ENCODE data around the gene TUT4. TPM values are rescaled to one million over a fixed set of nuclear protein-coding genes. Genes with fewer than 3 reads are reported as not detected.
A peak's percentile ranks its signal among the peaks of the same experiment; 100 is the strongest.

TUT4 gene
- total RNA-seq, 5 donors from 2014 or later (not counting 1 experiment from before 2014, with no cell fraction given): 109 to 143 (median 129) TPM

DNA sequence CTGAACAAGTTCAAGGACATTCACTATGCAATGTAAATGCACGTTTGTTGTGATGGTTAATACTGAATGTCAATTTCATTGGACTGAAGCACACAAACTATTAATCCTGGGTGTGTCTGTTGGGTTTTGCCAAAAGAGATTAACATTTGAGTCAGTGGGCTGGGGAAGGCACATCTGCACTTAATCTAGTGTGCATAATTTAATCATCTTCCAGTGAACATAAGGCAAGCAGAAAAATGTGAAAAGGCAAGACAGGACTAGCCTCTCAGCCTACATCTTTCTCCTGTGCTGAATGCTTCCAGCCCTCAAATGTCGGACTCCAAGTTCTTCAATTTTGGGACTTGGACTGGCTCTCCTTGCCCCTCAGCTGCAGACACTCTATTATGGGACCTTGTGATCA lies 108.4 kb downstream of the TUT4 start:
- Mint-ChIP-seq H3K4me3 (no peak overlapping the region), H3K27me3 (no peaks in the 10 kb centered on the region), H3K9me3 (no peaks in the 10 kb centered on the region), H3K27ac (no peak overlapping the region), H3K4me1 (no peaks in the 10 kb centered on the region), H3K36me3 (peaks cover 40% of the 10 kb centered on the region)
- no peak overlapping the region for H3K27ac ChIP-seq (ENCODE audit: low read length)
- H3K4me3 ChIP-seq (ENCODE audit: control insufficient read depth in 1 of 2, extremely low read depth in 1 of 2, low read length in 1 of 2): no peak overlapping the region
- POLR2A ChIA-PET: no interaction called here
- no peaks in the 10 kb centered on the region for H3K9me3 ChIP-seq
- no peaks in the 10 kb centered on the region for H3K27me3 ChIP-seq (replicated peaks in 1 of 2; ENCODE audit: control insufficient read depth in 2 of 2, extremely low read depth in 1 of 2, insufficient read depth in 2 of 2, low read length in 1 of 2)
- WGBS (ENCODE audit: insufficient coverage): no CpG with 5 or more reads among the region's 2 CpGs
- CTCF ChIA-PET: interaction anchor here in 1 of 2 donors (0.6 kb wide), 1 partner anchor 176 kb away, joined by 3 read pairs; no protein-coding TSS in a partner anchor
- DNase-seq (no peak), ATAC-seq (replicated peaks in 1 of 4) (no peak)
- H3K4me1 ChIP-seq (ENCODE audit: control insufficient read depth in 1 of 2, extremely low read depth in 1 of 2, insufficient read depth in 2 of 2, low read length in 2 of 2): no peaks in the 10 kb centered on the region
- H3K36me3 ChIP-seq (ENCODE audit: control insufficient read depth in 2 of 2, extremely low read depth in 1 of 2, insufficient read depth in 1 of 2, low read length in 1 of 2): peaks cover 0 to 54% of the 10 kb centered on the region in 2 donors

DNA sequence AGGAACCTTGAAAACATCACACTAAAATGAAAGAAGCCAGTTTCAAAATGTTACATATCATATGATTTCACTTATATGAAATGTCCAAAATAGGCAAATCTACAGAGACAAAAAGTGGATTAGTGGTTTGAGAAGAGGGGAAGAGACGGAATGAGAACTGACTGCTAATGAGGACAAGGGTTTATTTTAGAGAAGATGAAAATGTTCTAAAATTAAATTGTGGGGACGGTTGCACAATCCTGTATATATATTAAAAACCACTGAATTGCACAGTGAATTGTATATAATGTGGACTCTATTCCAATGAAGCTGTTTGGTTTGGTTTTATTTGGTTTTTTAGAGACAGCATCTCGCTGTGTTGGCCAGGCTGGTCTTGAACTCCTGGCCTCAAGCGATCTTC lies 112.9 kb downstream of the TUT4 start:
- H3K9me3 ChIP-seq: no peaks in the 10 kb centered on the region
- H3K4me1 ChIP-seq (ENCODE audit: control insufficient read depth in 1 of 2, extremely low read depth in 1 of 2, insufficient read depth in 2 of 2, low read length in 2 of 2): no peaks in the 10 kb centered on the region
- no peak overlapping the region for H3K27ac ChIP-seq (ENCODE audit: low read length)
- no peak for DNase-seq
- H3K27me3 ChIP-seq (replicated peaks in 1 of 2; ENCODE audit: control insufficient read depth in 2 of 2, extremely low read depth in 1 of 2, insufficient read depth in 2 of 2, low read length in 1 of 2): no peaks in the 10 kb centered on the region
- ChIA-PET CTCF (no interaction called here), POLR2A (no interaction called here)
- peaks cover 7 to 66% of the 10 kb centered on the region in 2 donors for H3K36me3 ChIP-seq (ENCODE audit: control insufficient read depth in 2 of 2, extremely low read depth in 1 of 2, insufficient read depth in 1 of 2, low read length in 1 of 2)
- H3K36me3 Mint-ChIP-seq: peaks cover 55% of the 10 kb centered on the region
- H3K4me1 Mint-ChIP-seq: no peaks in the 10 kb centered on the region
- WGBS (ENCODE audit: insufficient coverage): no CpG with 5 or more reads among the region's 4 CpGs
- H3K9me3 Mint-ChIP-seq: no peaks in the 10 kb centered on the region
- H3K27me3 Mint-ChIP-seq: no peaks in the 10 kb centered on the region
- ATAC-seq (replicated peaks in 1 of 4): no peak
- H3K27ac Mint-ChIP-seq: peak overlapping the region in 1 of 2 donors; percentile 67
- no peak overlapping the region for H3K4me3 Mint-ChIP-seq
- no peak overlapping the region for H3K4me3 ChIP-seq (ENCODE audit: control insufficient read depth in 1 of 2, extremely low read depth in 1 of 2, low read length in 1 of 2)

DNA sequence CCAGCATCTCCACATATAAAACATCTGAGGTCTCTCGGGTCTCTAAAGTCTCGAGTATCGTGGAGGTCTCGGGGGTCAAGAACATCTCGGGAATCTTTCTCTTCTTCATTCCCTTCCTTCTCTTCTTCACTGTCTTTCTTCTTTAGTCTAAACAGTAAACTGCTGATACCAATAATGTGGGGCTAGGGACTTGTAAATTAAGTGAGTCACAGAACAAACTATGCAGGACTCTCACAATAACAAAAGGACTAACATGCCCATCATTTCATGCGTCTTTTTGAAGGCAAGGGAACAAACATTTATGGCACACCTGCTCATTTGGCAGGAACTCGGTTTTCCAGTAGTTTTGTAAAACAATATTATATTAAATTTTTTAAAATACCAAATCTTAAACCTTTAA lies 116.1 kb downstream of the TUT4 start:
- no peaks in the 10 kb centered on the region for H3K9me3 Mint-ChIP-seq
- no peaks in the 10 kb centered on the region for H3K27me3 Mint-ChIP-seq
- ChIA-PET POLR2A (no interaction called here), CTCF (no interaction called here)
- Histone ChIP-seq H3K4me3 (ENCODE audit: control insufficient read depth in 1 of 2, extremely low read depth in 1 of 2, low read length in 1 of 2) (no peak overlapping the region), H3K9me3 (no peaks in the 10 kb centered on the region), H3K27me3 (replicated peaks in 1 of 2; ENCODE audit: control insufficient read depth in 2 of 2, extremely low read depth in 1 of 2, insufficient read depth in 2 of 2, low read length in 1 of 2) (no peaks in the 10 kb centered on the region), H3K27ac (ENCODE audit: low read length) (no peak overlapping the region), H3K36me3 (ENCODE audit: control insufficient read depth in 2 of 2, extremely low read depth in 1 of 2, insufficient read depth in 1 of 2, low read length in 1 of 2) (peaks cover 16 to 73% of the 10 kb centered on the region in 2 donors), H3K4me1 (ENCODE audit: control insufficient read depth in 1 of 2, extremely low read depth in 1 of 2, insufficient read depth in 2 of 2, low read length in 2 of 2) (no peaks in the 10 kb centered on the region)
- no peak for DNase-seq
- peaks cover 67% of the 10 kb centered on the region for H3K36me3 Mint-ChIP-seq
- no peaks in the 10 kb centered on the region for H3K4me1 Mint-ChIP-seq
- no peak overlapping the region for H3K4me3 Mint-ChIP-seq
- no peak overlapping the region for H3K27ac Mint-ChIP-seq
- ATAC-seq (replicated peaks in 1 of 4): no peak
- WGBS (ENCODE audit: insufficient coverage): 100% methylated on average over 1 of the region's 7 CpGs

DNA sequence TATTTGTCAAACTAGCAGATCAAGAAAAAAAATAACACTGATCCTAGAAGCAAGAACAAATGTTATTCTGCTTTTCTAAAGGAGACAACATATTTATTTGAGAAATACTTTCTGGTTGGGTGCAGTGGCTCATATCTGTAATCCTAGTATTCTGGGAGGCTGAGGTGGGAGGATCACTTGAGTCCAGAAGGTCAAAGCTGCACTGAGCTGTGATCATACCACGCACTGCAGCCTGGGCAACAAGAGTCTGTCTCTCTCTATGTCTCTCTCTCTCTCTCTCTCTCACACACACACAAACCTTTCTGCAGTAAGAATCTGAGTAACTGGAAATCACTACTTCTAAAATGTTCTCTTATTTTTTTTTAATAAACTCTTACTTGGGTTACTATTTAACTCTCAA lies 117.2 kb downstream of the TUT4 start:
- CTCF ChIA-PET: interaction anchor here (1.1 kb wide), 2 partner anchors 9 to 12 kb away, joined by 3 to 4 read pairs; no protein-coding TSS in a partner anchor
- H3K9me3 Mint-ChIP-seq: no peaks in the 10 kb centered on the region
- Histone ChIP-seq H3K4me3 (ENCODE audit: control insufficient read depth in 1 of 2, extremely low read depth in 1 of 2, low read length in 1 of 2) (no peak overlapping the region), H3K4me1 (ENCODE audit: control insufficient read depth in 1 of 2, extremely low read depth in 1 of 2, insufficient read depth in 2 of 2, low read length in 2 of 2) (no peaks in the 10 kb centered on the region), H3K27me3 (replicated peaks in 1 of 2; ENCODE audit: control insufficient read depth in 2 of 2, extremely low read depth in 1 of 2, insufficient read depth in 2 of 2, low read length in 1 of 2) (no peaks in the 10 kb centered on the region), H3K36me3 (ENCODE audit: control insufficient read depth in 2 of 2, extremely low read depth in 1 of 2, insufficient read depth in 1 of 2, low read length in 1 of 2) (peaks cover 16 to 76% of the 10 kb centered on the region in 2 donors), H3K27ac (ENCODE audit: low read length) (no peak overlapping the region), H3K9me3 (no peaks in the 10 kb centered on the region)
- no peak for ATAC-seq (replicated peaks in 1 of 4)
- no CpG with 5 or more reads among the region's 1 CpG for WGBS (ENCODE audit: insufficient coverage)
- peak overlapping the region in 1 of 2 donors; percentile 17 for H3K27ac Mint-ChIP-seq
- no peaks in the 10 kb centered on the region for H3K27me3 Mint-ChIP-seq
- POLR2A ChIA-PET: no interaction called here
- H3K4me1 Mint-ChIP-seq: no peaks in the 10 kb centered on the region
- no peak for DNase-seq
- peaks cover 73% of the 10 kb centered on the region for H3K36me3 Mint-ChIP-seq
- H3K4me3 Mint-ChIP-seq: no peak overlapping the region

DNA sequence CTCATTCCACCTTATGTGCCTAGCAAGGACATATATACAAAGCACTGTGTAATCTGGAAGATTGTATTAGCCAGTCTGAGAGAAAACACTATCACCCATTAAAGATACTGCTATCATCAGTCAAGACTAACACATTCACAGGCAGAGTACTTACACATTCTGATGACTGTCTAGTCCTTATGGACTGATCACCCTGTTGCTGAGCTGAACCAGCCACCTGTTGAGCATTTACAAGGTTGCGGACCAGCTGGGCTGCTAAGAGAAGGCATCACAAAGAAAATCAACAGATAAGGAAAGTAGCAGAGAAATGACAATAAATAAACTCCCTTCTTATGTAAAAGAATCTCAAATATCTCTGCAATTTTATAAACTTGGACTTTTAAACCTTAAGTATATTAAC lies 117.7 kb downstream of the TUT4 start:
- ChIA-PET POLR2A (no interaction called here), CTCF (interaction anchor here (1.1 kb wide), 2 partner anchors 9 to 11 kb away, joined by 3 to 4 read pairs; no protein-coding TSS in a partner anchor)
- Mint-ChIP-seq H3K4me1 (no peaks in the 10 kb centered on the region), H3K27me3 (no peaks in the 10 kb centered on the region), H3K27ac (peak overlapping the region in 1 of 2 donors; percentile 28), H3K4me3 (no peak overlapping the region), H3K36me3 (peaks cover 71% of the 10 kb centered on the region), H3K9me3 (no peaks in the 10 kb centered on the region)
- no peak for ATAC-seq (replicated peaks in 1 of 4)
- Histone ChIP-seq H3K27ac (ENCODE audit: low read length) (no peak overlapping the region), H3K36me3 (ENCODE audit: control insufficient read depth in 2 of 2, extremely low read depth in 1 of 2, insufficient read depth in 1 of 2, low read length in 1 of 2) (peaks cover 16 to 76% of the 10 kb centered on the region in 2 donors), H3K27me3 (replicated peaks in 1 of 2; ENCODE audit: control insufficient read depth in 2 of 2, extremely low read depth in 1 of 2, insufficient read depth in 2 of 2, low read length in 1 of 2) (no peaks in the 10 kb centered on the region), H3K4me3 (ENCODE audit: control insufficient read depth in 1 of 2, extremely low read depth in 1 of 2, low read length in 1 of 2) (no peak overlapping the region), H3K9me3 (no peaks in the 10 kb centered on the region), H3K4me1 (ENCODE audit: control insufficient read depth in 1 of 2, extremely low read depth in 1 of 2, insufficient read depth in 2 of 2, low read length in 2 of 2) (no peaks in the 10 kb centered on the region)
- no peak for DNase-seq
- no CpG with 5 or more reads among the region's 1 CpG for WGBS (ENCODE audit: insufficient coverage)

DNA sequence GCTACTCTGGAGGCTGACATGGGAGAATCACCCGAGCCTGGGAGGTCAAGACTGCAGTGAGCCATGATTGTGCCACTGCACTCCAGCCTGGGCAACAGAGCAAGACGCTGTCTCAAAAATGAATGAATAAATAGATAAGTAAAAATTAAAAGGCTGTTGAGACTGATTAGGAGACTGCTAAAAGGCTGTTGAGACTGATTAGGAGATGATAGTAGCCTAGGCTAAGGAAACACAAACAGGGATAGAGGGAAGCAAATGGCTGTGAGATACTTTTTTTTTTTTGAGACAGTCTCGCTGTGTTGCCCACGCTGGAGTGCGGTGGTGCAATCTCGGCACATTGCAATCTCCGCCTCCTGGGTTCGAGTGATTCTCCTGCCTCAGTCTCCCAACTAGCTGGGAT lies 120.1 kb downstream of the TUT4 start:
- H3K27ac Mint-ChIP-seq: no peak overlapping the region
- H3K9me3 ChIP-seq: no peaks in the 10 kb centered on the region
- POLR2A ChIA-PET: no interaction called here

More for the DNA sequence above, 120.1 kb downstream of the TUT4 start:
- no peak overlapping the region for H3K4me3 ChIP-seq (ENCODE audit: control insufficient read depth in 1 of 2, extremely low read depth in 1 of 2, low read length in 1 of 2)
- Mint-ChIP-seq H3K27me3 (no peaks in the 10 kb centered on the region), H3K36me3 (peaks cover 62% of the 10 kb centered on the region), H3K9me3 (no peaks in the 10 kb centered on the region), H3K4me3 (no peak overlapping the region), H3K4me1 (peaks cover 0 to under 1% (median 0%) of the 10 kb centered on the region in 3 donors)
- H3K4me1 ChIP-seq (ENCODE audit: control insufficient read depth in 1 of 2, extremely low read depth in 1 of 2, insufficient read depth in 2 of 2, low read length in 2 of 2): no peaks in the 10 kb centered on the region
- no peak overlapping the region for H3K27ac ChIP-seq (ENCODE audit: low read length)
- no peaks in the 10 kb centered on the region for H3K27me3 ChIP-seq (replicated peaks in 1 of 2; ENCODE audit: control insufficient read depth in 2 of 2, extremely low read depth in 1 of 2, insufficient read depth in 2 of 2, low read length in 1 of 2)
- H3K36me3 ChIP-seq (ENCODE audit: control insufficient read depth in 2 of 2, extremely low read depth in 1 of 2, insufficient read depth in 1 of 2, low read length in 1 of 2): peaks cover 16 to 66% of the 10 kb centered on the region in 2 donors
- ATAC-seq (replicated peaks in 1 of 4): no peak
- CTCF ChIA-PET: interaction anchor here in 1 of 2 donors (0.7 kb wide), 1 partner anchor 43 kb away, joined by 4 read pairs; no protein-coding TSS in a partner anchor
- WGBS (ENCODE audit: insufficient coverage): 90% methylated on average over 5 of the region's 8 CpGs
- DNase-seq: no peak
